Measurements from ENCODE around the gene PCP2. TPM values are rescaled to one million over a fixed set of nuclear protein-coding genes. Genes with fewer than 3 reads are reported as not detected.
"Not testable (repeated sequence)": the region's sequence is repeated elsewhere in the genome, so short reads cannot be mapped to it uniquely, and the experiment has no call there.

The PCP2 gene
- total RNA-seq, 1 experiment from 2014 or later, result not detected

DNA sequence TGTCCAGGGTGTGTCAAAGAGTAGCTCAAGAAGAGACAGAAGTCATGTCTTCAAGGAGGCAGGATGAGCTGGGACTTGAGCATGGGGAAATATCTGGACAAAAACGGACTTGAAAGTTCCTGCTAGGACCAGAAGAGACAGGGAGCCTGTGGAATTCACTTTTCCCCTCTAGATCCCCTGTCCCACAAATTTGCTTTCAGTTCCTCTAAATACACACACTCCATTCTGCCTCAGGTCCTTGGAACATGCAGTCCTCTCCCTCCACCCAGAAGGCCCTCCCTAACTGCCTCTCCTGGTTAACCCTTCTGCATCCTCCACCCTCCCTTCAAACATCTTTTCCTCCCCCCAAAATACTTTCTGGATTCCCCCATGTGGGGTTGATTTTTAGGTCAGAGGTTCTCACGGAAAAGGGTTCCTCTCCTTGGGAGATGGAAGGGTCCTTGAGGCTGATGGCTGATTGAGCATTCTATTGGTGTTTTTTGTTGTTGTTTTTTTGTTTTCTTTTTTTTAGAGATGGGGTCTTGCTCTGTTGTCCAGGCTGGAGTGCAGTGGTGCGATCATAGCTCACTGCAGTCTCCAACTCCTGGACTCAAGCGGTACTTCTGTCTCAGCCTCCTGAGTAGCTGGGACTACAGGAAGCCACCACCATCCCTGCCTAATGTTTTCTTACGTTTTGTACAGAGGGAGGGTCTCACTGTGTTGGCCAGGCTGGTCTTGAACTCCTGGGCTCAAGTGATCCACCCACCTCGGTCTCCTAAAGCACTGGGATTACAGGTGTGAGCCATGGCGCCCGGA lies 28.4 kb upstream of the PCP2 start:
- no peak for DNase-seq (ENCODE audit: low read depth)

DNA sequence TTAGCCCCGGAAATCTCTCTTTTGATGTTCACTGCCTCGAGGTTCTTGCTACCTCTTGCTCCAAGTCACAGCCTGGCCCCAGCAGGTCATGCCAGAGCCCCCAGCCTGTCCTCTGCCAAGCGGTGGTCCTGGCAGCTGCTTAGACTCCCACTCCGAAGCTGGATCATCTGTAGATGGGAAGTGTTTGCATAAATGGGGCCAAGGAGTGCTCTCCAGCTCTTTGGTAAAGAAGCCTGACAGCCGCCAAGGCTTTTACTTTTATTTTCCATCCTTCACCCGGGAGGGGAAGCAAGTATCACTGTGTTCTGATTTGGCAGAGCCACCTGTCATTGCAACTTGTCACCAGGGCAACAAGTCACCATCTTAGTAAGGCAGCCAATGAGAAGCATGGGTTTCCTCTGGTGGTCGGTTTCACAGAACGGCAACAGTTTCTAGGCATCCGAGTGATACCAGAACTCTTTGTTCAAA lies 24.7 kb upstream of the PCP2 start:
- DNase-seq (ENCODE audit: low read depth), result no peak

DNA sequence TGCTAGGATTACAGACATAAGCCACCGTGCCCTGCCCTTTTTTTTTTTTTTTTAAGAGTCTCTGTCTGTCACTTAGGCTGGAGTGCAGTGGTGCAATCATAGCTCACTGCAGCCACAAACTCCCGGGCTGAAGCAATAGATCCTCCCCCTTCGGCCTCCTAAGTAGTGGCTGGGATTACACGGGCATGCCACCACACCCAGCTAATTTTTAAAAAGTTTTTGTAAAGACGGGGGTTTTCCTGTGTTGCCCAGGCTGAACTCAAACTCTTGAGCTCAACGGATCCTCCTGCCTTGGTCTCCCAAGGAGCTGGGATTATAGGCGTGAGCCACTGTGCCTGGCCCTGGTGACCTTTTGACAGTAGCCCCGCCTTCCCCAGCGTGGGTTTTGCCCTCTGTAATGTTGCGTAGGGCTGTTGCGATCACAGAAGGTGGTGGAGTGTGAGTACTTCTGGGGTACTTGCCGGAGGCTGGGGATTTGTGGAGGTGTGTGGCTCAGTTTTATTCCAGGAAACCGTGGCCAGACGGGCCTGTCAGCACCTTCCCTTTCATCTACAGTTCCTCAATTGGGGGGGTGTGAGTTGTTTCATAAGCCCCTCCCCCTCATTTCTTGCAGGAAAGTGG lies 23.7 kb upstream of the PCP2 start:
- no peak for DNase-seq (ENCODE audit: low read depth)

DNA sequence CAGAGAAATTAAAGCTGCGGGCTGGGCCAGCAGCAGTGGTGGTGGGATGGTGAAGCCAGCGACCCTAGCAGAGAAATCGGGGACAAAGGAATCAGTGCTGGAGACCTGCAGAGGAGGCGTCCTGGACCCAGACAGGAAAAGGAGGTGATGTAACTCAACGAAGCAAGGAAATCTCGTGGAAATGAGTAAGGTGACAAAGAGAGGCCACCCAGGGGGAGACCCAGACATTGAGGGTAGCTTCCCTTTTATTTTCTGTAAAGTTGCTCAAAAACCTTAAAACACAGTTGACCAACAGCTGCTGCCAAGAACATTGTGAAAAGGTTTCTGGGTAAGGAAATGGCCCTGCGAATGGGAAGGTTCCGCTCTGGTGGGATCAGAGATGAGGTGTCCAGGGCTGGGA lies 22.1 kb upstream of the PCP2 start:
- no peak for DNase-seq (ENCODE audit: low read depth)

DNA sequence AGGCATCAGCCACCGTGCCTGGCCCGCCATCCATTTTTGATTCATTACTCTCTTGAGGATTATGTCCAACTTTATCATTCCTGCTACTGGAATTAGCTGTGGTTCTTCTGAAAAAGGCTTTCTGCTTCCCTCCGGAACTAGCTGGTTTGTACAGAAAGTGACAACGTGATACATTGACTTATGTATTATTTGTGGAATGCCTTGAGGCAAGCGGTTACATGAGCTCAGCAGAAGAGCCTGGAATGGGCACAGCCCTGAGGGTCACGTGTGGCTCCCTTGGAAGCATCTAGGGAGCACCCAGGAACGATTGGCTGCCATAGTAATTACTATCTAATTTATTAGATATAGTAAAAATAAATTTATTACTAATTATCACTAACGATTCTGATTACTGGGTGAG lies 20.9 kb upstream of the PCP2 start:
- no peak for DNase-seq (ENCODE audit: low read depth)

DNA sequence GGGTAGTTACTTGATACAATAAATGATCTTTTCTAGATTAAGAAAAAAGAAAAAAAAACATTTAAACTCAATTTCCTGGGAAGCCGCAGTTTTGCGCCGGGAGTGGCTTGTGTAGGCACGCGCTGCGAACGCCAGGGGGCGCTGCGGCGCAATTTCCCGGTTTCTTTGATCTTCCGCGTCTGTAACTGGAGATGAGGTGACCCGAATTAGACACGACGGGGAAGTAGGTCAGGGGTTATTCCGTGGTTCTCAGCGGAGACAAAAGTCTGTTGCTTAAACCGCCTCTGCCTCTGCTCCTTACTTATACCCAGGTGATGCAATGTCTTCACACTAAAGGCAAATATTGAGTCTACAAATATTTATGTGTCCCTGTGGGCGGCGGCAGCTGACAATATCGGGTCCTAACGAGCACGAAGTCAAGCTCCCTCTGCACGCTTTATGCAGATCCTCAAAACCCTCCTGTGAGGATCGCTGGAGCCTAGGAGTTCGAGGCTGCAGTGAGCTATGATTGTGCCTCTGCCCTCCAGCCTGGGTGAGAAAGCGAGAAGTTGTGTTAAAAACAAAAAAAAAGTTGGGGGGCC lies 18.6 kb upstream of the PCP2 start:
- DNase-seq (ENCODE audit: low read depth), result peak; percentile 57

DNA sequence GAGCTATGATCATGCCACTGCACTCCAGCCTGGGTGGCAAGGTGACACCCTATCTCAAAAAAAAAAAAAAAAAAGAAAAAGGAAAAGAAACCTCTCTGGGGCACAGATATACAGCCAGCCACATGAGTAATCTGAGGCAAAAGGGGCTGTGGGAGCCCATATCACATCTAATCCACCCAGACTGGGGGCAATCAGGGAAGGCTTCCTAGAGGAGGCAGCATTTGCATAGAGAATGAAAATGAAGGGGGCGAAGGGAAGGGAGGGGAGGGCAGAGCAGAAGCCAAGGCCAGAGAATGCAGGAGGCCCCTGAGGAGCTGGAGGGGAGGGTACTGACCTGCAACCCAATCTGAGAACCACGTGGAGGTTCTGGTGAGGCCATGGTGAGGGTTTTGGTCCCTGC lies 16.6 kb upstream of the PCP2 start:
- DNase-seq (ENCODE audit: low read depth), result no peak

DNA sequence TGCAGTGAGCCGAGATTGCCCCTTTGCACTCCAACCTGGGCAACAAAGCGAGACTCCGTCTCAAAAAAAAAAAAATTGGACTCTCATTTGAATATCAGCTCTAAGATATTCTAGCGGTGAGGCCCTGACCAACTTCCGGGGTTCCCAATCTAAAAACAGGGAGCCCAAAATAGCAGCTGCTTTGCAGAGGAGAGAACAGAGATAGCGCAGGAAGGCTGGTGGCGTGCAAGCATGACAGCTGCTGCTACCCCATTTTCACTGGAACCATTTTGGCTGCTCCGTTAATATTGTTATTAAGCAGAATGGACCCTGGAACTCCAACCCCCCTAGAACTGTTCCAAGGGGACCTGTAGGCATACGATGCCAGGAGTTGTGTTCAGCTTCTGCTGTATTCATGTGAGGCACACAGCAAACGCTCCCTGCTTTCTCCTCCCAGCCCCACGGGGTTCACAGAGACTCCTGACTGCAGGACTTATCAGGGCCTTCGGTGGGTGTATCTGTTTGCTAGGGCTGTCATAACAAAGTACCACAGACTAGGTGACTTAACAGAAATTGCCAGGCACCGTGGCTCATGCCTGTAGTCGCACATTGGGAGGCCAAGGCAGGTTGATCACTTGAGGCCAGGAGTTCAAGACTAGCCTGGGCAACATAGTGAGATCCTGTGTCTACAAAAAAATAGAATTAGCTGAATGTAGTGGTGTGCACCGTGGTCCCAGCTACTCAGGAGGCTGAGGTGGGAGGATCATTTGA lies 14.9 kb upstream of the PCP2 start:
- no peak for DNase-seq (ENCODE audit: low read depth)

DNA sequence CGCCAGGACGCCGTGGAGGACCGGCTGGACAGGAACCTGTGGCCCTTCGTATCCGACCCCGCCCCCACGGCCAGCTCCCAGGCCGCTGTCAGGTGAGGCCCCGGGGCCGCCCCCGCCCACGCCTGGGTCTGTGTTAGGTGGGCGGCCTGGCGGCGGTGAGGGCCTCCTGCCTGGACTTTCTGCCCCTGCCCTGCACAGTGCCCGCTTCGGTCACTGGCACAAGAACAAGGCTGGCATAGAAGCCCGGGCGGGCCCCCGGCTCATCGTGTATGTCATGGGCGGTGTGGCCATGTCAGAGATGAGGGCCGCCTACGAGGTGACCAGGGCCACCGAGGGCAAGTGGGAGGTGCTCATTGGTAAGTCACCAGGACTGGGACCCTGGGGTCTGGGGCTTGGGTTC lies 13.6 kb upstream of the PCP2 start:
- no peak for DNase-seq (ENCODE audit: low read depth)

DNA sequence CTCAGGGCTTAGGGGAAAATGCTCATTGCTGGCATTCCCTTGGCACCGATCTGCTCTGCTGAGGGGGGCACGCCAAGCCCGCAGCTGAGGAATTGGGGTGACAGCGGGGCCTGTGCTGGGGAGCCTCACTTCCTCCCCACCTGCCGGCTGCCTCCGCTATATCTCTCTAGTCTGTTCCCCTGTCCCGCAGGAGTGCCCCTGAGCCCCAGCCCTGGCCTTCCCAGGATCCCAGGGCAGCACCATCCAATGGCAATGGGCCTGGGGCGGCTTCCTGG lies 12.8 kb upstream of the PCP2 start:
- DNase-seq (ENCODE audit: low read depth), result no peak

DNA sequence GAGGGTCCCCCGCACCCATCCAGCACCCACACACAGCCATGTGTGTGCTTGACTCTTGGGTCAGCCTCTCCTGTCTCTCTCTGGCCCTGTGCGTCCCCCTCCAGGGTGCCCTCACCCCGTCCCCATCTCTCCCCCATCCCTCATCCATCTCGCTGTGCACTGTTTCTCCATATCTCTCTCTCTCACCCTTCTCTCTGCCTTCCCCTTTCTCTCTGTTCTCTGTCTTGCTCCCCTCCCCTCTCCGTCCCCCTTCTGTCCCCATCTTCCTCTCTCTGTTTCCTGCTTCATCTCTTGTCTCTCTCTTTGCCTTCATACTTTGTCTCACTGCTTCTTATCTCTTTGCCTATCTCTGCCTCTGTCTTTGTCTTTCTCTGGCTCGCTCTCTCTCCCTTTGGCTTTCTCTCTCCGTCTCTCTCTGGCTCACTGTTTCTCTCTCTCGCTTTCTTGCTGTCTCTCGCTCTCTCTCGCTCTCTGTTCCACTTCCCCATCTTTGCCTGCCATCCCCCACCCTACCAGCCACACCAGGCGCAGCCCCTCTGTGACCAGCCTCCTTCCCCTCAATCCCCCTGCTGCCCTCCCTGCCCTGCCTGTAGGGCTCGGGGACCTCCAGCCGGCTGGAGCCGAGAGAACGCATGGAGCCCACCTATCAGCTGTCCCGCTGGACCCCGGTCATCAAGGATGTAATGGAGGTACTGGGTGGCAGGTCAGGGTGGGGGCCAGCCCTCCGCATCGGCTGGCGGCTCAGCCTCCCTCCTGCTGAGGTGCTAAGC lies 12.3 kb upstream of the PCP2 start:
- no peak for DNase-seq (ENCODE audit: low read depth)

DNA sequence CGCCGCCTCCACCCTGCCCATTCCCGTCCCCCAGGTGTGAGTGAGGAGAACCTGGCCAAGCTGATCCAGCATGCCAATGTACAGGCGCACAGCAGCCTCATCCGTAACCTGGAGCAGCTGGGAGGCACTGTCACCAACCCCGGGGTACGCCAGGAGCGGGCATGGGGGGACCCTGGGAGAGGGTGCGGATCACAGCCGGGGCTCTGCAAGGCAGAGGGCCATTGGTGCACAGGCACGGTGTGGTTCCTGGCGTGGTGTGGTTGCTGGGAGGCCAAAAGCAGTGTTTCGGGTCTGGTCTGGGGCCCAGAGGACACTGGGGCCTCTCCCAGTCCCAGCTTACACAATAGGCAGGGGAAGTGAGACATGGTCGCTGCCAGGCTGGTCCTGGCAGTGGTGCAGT lies 11.6 kb upstream of the PCP2 start:
- no peak for DNase-seq (ENCODE audit: low read depth)

DNA sequence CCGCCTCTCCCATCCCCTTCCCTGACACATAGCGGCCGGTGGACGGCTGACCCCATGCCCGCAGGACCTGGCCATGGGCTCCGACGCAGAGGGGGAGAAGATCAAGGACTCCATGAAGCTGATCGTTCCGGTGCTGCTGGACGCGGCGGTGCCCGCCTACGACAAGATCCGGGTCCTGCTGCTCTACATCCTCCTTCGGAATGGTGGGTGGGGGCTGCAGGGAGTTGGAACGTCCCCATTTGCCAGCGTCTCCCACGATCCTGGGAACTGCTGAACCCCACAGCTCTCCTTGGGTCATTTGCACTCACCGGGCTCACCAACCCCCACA lies 11.0 kb upstream of the PCP2 start:
- DNase-seq (ENCODE audit: low read depth), result no peak

DNA sequence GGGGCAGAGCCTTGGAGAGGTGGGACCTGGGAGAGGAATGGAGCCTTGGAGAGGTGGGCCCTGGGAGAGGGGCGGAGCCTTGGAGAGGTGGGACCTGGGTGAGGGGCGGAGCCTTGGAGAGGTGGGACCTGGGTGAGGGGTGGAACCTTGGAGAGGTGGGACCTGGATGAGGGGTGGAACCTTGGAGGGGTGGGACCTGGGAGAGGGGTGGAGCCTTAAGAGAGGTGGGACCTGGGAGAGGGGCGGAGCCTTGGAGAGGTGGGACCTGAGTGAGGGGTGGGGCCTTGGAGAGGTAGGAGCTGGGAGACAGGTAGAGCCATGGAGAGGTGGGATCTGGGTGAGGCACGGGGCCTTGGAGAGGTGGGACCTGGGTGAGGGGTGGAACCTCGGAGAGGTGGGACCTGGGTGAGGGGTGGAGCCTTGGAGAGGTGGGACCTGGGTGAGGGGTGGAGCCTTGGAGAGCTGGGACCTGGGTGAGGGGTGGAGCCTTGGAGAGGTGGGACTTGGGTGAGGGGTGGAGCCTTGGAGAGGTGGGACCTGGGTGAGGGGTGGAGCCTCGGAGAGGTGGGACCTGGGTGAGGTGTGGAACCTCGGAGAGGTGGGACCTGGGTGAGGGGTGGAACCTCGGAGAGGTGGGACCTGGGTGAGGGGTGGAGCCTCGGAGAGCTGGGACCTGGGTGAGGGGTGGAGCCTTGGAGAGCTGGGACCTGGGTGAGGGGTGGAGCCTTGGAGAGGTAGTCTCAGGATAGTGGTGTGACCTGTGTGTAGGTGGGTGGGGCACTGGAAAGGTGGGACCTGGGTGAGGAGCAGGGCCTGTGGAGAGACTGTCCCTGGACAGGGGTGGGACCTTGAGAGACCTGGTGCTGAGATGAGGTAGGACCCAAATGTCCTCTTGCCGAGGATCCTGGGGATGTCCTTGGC lies 10.4 kb upstream of the PCP2 start:
- not testable (repeated sequence) for DNase-seq (ENCODE audit: low read depth)

DNA sequence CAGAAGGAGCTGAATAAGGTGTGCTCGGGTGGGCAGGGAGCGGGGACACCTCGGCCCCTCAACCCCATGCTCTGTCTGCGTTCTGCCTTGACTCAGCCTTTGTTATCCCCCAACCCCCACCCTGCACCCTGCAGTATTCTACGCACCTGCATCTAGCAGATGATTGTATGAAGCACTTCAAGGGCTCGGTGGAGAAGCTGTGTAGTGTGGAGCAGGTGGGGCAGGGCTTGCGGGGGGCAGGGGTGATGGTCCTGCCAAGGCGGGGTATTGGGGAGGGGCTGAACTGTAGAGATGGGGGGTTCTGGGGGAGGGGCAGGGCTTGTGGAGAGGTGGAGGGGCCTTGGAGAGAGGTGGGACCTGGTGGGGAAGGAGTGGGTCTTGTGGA lies 9.5 kb upstream of the PCP2 start:
- DNase-seq (ENCODE audit: low read depth), result no peak

DNA sequence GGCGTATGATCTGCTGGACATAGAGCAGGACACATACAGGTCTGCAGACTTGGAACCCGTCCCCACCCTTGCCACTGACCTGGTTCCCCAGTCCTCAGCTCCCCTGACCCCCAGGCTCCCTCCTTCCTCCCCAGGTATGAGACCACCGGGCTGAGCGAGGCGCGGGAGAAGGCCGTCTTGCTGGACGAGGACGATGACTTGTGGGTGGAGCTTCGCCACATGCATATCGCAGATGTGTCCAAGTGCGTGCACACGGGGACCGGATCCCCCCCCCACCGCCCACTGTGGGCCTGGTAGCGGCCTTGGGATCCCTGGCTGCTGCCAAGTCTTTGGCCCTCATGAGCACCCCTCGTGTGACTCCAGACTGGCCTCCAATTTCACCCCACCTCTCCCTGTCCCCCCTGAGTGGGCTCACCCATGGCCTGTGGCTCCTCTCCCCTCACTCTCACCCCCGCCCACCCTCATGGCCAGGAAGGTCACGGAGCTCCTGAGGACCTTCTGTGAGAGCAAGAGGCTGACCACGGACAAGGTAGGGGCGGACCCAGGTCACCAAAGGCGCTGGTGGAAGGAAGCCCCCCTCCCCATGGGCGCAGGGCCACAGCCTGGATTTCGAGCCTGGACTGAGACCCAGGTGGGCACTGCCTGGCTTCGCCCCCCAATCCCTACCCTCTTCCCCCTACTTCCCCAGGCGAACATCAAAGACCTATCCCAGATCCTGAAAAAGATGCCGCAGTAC lies 8.9 kb upstream of the PCP2 start:
- no peak for DNase-seq (ENCODE audit: low read depth)

DNA sequence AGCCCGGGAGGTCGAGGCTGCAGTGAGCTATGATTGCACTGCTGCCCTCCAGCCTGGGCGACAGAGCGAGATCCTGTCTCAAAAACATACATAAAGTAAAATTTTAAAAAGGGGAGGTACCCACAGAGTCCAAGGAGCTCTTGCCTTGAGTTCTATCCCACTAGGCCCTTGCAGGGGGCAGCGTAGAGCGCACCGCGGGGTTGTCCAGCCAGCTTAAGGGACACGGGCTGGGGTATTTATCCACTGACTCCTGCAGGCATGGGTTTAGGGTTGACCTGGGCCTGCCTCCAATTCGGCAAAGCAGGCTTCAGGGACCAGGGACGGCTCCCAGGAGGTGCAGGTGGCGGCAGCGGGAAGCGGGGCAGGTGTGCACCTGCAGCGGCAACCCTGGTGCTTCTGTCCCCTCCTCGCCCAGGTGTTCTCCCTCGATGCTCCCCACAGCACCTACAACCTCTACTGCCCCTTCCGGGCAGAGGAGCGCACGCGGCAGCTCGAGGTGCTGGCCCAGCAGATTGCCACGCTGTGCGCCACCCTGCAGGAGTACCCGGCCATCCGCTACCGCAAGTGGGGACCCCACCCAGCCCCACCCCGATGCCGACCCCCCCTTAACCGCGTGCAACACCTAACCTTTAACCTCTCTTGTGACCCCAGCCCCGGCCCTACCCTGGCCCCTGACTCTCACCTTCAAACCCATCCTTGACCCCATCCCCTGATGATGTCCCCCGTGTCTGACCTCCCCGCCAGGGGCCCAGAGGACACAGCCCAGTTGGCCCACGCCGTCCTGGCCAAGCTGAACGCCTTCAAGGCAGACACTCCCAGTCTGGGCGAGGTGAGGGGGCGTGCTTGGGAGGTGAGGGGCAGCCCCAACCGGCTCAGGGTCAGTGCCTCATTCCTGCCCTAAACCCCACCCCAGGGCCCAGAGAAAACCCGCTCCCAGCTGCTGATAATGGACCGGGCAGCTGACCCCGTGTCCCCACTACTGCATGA lies 8.1 kb upstream of the PCP2 start:
- no peak for DNase-seq (ENCODE audit: low read depth)

DNA sequence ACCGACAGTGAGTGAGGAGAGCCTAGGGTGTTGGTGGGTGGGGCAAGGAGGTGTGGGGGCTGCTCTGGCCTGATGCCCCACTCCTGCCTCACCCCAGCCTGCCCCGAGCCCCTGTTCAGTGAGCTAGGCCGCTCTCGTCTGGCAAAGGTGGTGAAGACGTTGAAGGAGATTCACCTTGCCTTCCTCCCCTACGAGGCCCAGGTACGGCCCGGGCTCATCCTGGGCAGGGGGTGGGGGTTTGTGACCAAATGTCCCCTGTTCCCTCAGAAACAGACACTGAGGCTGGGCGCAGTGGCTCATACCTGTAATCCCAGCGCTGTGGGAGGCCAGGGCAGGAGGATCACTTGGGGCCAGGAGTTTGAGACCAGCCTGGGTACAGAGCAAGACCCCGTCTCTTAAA lies 7.3 kb upstream of the PCP2 start:
- DNase-seq (ENCODE audit: low read depth), result no peak

DNA sequence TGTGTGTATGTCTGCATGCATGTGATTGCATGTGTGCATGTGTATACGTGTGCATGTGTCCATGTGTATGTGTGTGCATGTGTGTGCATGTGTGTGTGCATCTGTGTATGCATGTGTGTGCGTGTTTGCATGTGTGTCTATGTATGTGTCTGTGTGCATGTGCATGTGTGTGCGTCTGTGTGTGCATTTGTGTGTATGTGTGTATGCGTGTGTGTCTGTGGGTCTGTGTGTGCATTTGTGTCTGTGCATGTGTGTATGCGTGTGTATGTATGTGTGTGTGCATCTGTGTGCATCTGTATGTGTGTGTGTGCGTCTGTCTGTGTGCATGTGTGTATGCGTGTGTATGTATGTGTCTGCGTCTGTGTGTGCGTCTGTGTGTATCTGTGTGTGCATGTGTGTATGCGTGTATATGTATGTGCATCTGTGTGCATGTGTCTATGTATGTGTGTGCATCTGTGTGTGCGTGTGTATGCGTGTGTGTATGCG lies 6.4 kb upstream of the PCP2 start:
- DNase-seq (ENCODE audit: low read depth), result no peak

Data from HT1080 (cell line).